Sigmoid colon (tissue), 7 donors: ENCODE data around the gene FEV. TPM values are rescaled to one million over a fixed set of nuclear protein-coding genes. Genes with fewer than 3 reads are reported as not detected.
"Not testable (repeated sequence)": the region's sequence is repeated elsewhere in the genome, so short reads cannot be mapped to it uniquely, and the experiment has no call there.

Experiments
- DNase-seq: peaks from one replicate; pipeline ENCODE4 v3.0.0-alpha.2; 2019
- H3K27ac ChIP-seq, 4 donors: fragments of 200-600 bp; sonication (generic); one replicate each; pipeline ENCODE4 v1.5.1; 2016 to 2019; ENCODE audit warnings: mild to moderate bottlenecking in 1 of 4
- H3K27me3 ChIP-seq, 3 donors: fragments of 200-600 bp; sonication (generic); one replicate each; pipeline ENCODE4 v1.5.1; 2019; ENCODE audit warnings: mild to moderate bottlenecking in 1 of 3
- H3K36me3 ChIP-seq, 4 donors: fragments of 200-600 bp; sonication (generic); one replicate each; pipeline ENCODE4 v1.5.1; 2016 to 2019
- H3K4me1 ChIP-seq, 4 donors: fragments of 200-600 bp; sonication (generic); one replicate each; pipeline ENCODE4 v1.5.1; 2017 to 2019
- H3K4me3 ChIP-seq, 4 donors: fragments of 200-600 bp; sonication (generic); one replicate each; pipeline ENCODE4 v1.5.1; 2017 to 2019; ENCODE audit warnings: mild to moderate bottlenecking in 2 of 4, moderate library complexity in 1 of 4
- H3K9me3 ChIP-seq, 4 donors: fragments of 200-600 bp in 3 of 4; sonication (generic) in 3 of 4; one replicate each; pipeline versions ENCODE4 v1.5.1 to v1.6.1; 2013 to 2019
- CTCF ChIP-seq, 4 experiments: fragments of 450-650 bp in 3 of 4; fragments of 200-600 bp in 1 of 4; IDR thresholded peaks; one replicate each; pipeline ENCODE4 v1.5.1; 2016 to 2019; ENCODE audit warnings: antibody characterized with exemption in 4 of 4, mild to moderate bottlenecking in 3 of 4, moderate library complexity in 2 of 4
- EP300 ChIP-seq, 4 donors: sonication (generic); formaldehyde crosslinking; IDR thresholded peaks; one replicate each; pipeline ENCODE4 v1.6.1; 2017; ENCODE audit warnings: antibody characterized with exemption in 4 of 4
- POLR2A ChIP-seq, 2 donors: fragments of 450-650 bp; IDR thresholded peaks; one replicate each; pipeline ENCODE4 v1.6.1; 2016; ENCODE audit warnings: antibody characterized with exemption in 2 of 2, mild to moderate bottlenecking in 2 of 2, moderate library complexity in 2 of 2
- POLR2AphosphoS5 ChIP-seq, 4 donors: sonication (generic); formaldehyde crosslinking; IDR thresholded peaks; one replicate each; pipeline ENCODE4 v1.6.1; 2017; ENCODE audit warnings: antibody characterized with exemption in 4 of 4
- WGBS, 2 donors: extraction: QIAGEN DNeasy Blood & Tissue Kit; methylation state at CpG; one replicate each; pipeline ENCODE4 v1.1.7; 2013; 5-methylcytosine and 5-hydroxymethylcytosine counted together
- intact Hi-C: fragments of 100-400 bp; cut with DNase I; formaldehyde crosslinking; loops from one replicate; pipeline ENCODE4 v1.15.1; 2023
- polyA plus RNA-seq, 3 donors: library from polyadenylated mRNA; stranded (reverse); fragments of 200-250 nt; gene quantifications; one replicate each; pipeline ENCODE4 v1.2.3, GENCODE V29; 2013
- small RNA-seq, 3 donors: library from RNA; depleted of rRNA; stranded (forward); fragments of <200 nt; gene quantifications; one replicate each; pipeline ENCODE3, GENCODE V24; 2016
- total RNA-seq, 4 donors: library from RNA; depleted of rRNA; stranded (reverse); fragments of >200 nt; gene quantifications; one replicate each; pipeline ENCODE4 v1.1.0, GENCODE V29; 2016
- donor health status: healthy with polysubstance abuse.
- donor health status: Bipolar disorder and iron deficiency.
- donor health status: healthy.

FEV gene
- total and polyA plus RNA-seq, 7 donors = 0.71 to 6.0 (median 0.77) TPM; not detected in 4

GRCh38 chr2:218946621-218947020 is 38.4 kb downstream of the FEV start:
- intact Hi-C loops = no loop called here
- no peaks in the 10 kb centered on the region for H3K36me3 ChIP-seq
- H3K9me3 ChIP-seq = no peaks in the 10 kb centered on the region
- 91 to 96% methylated on average over 1 of the region's 1 CpG for WGBS, 2 donors
- no peak overlapping the region for H3K27ac ChIP-seq
- no peak for TF ChIP-seq EP300 (IDR thresholded peaks at IDR 0.05)
- no peak for TF ChIP-seq CTCF (IDR thresholded peaks at IDR 0.05)
- TF ChIP-seq POLR2AphosphoS5 (IDR thresholded peaks at IDR 0.05) = no peak
- no peak for TF ChIP-seq POLR2A (IDR thresholded peaks at IDR 0.05)
- DNase-seq = no peak
- H3K27me3 ChIP-seq = peaks cover 0 to 59% (median 12%) of the 10 kb centered on the region in 3 donors
- H3K4me1 ChIP-seq = no peaks in the 10 kb centered on the region
- H3K4me3 ChIP-seq = no peak overlapping the region

GRCh38 chr2:218944759-218945404 is 40.1 kb downstream of the FEV start:
- peaks cover 0 to 59% (median 12%) of the 10 kb centered on the region in 3 donors for H3K27me3 ChIP-seq
- no peaks in the 10 kb centered on the region for H3K9me3 ChIP-seq
- no peak overlapping the region for H3K27ac ChIP-seq
- no peak for TF ChIP-seq EP300 (IDR thresholded peaks at IDR 0.05)
- TF ChIP-seq CTCF (IDR thresholded peaks at IDR 0.05) = no peak
- TF ChIP-seq POLR2AphosphoS5 (IDR thresholded peaks at IDR 0.05) = no peak
- no peak for TF ChIP-seq POLR2A (IDR thresholded peaks at IDR 0.05)
- intact Hi-C loops = no loop called here
- no peak overlapping the region for H3K4me3 ChIP-seq
- DNase-seq = no peak
- no peaks in the 10 kb centered on the region for H3K4me1 ChIP-seq
- 72 to 77% methylated on average over 1 of the region's 1 CpG for whole genome bisulfite sequencing, 2 donors
- no peaks in the 10 kb centered on the region for H3K36me3 ChIP-seq

- H3K9me3 ChIP-seq, H3K4me1 ChIP-seq, intact Hi-C loops, H3K36me3 ChIP-seq, H3K27ac ChIP-seq, DNase-seq, H3K4me3 ChIP-seq: not testable (repeated sequence)
- peaks cover 0 to 27% (median 0%) of the 10 kb centered on the region in 3 donors for H3K27me3 ChIP-seq
- WGBS, 2 donors = 95 to 97% methylated on average over 22 to 25 of the region's 25 CpGs
These were observed 53.2 kb downstream of the FEV start for GRCh38 chr2:218931751-218932150.

Small RNA genes lying within 50 kb of the gene (small RNA-seq; reads per million reads assigned to genes)
- 6.1 to 164 (median 65.2) reads per million in 3 donors for gene MIR375

Other genes starting within 250 kb of the FEV start
- gene CYP27A1, start 203.0 kb downstream of the FEV start, total RNA-seq = 10 to 100 TPM; 21.9 to 30.1 (median 25.7) TPM
- gene CYP27A1, start 203.0 kb downstream of the FEV start, polyA plus RNA-seq = 10 to 100 TPM; 13.5 to 17.4 (median 14.6) TPM
- gene PRKAG3, start 153.4 kb downstream of the FEV start, total RNA-seq = not detected
- not detected for gene PRKAG3, start 153.4 kb downstream of the FEV start, polyA plus RNA-seq
- gene WNT6, start 125.4 kb downstream of the FEV start, total RNA-seq = 1 to 10 TPM; 2.6 to 3.9 (median 3.1) TPM
- 1 to 10 TPM in 1 of 3 donors, not detected in 2; 1.5 TPM for gene WNT6, start 125.4 kb downstream of the FEV start, polyA plus RNA-seq
- not detected for gene WNT10A, start 104.3 kb downstream of the FEV start, total RNA-seq
- gene WNT10A, start 104.3 kb downstream of the FEV start, polyA plus RNA-seq = under 1 TPM in 1 of 3 donors, not detected in 2; 0.38 TPM
- under 1 TPM in 2 of 4 donors, not detected in 2; 0.14 to 0.36 TPM for gene CDK5R2, start 25.5 kb downstream of the FEV start, total RNA-seq
- gene CDK5R2, start 25.5 kb downstream of the FEV start, polyA plus RNA-seq = under 1 TPM in 1 of 3 donors, not detected in 2; 0.48 TPM
- not detected for gene CRYBA2, start 8.2 kb upstream of the FEV start, total RNA-seq
- gene CRYBA2, start 8.2 kb upstream of the FEV start, polyA plus RNA-seq = 10 to 100 TPM in 1 of 3 donors, 1 to 10 TPM in 2; 1.4 to 10.8 (median 5.5) TPM
- not detected for gene CFAP65, start 56.3 kb upstream of the FEV start, total RNA-seq
- under 1 TPM; under 0.01 to 0.10 (median under 0.01) TPM for gene CFAP65, start 56.3 kb upstream of the FEV start, polyA plus RNA-seq
- gene IHH, start 75.7 kb upstream of the FEV start, total RNA-seq = not detected
- 10 to 100 TPM; 12.9 to 36.1 (median 21.6) TPM for gene IHH, start 75.7 kb upstream of the FEV start, polyA plus RNA-seq
- 10 to 100 TPM; 15.1 to 22.5 (median 18.4) TPM for gene NHEJ1, start 175.6 kb upstream of the FEV start, total RNA-seq
- gene NHEJ1, start 175.6 kb upstream of the FEV start, polyA plus RNA-seq = 10 to 100 TPM; 23.6 to 60.1 (median 50.2) TPM
- gene SLC23A3, start 184.8 kb upstream of the FEV start, total RNA-seq = 1 to 10 TPM in 1 of 4 donors, under 1 TPM in 3; 0.14 to 3.9 (median 0.67) TPM
- 1 to 10 TPM in 2 of 3 donors, under 1 TPM in 1; 0.60 to 6.5 (median 1.6) TPM for gene SLC23A3, start 184.8 kb upstream of the FEV start, polyA plus RNA-seq
- 10 to 100 TPM; 24.1 to 38.5 (median 34.1) TPM for gene CNPPD1, start 191.7 kb upstream of the FEV start, total RNA-seq
- 10 to 100 TPM; 53.5 to 79.5 (median 59.4) TPM for gene CNPPD1, start 191.7 kb upstream of the FEV start, polyA plus RNA-seq
- gene RETREG2, start 193.1 kb upstream of the FEV start, total RNA-seq = 10 to 100 TPM; 37.3 to 48.2 (median 43.2) TPM
- 10 to 100 TPM; 36.6 to 81.3 (median 43.5) TPM for gene RETREG2, start 193.1 kb upstream of the FEV start, polyA plus RNA-seq
- 10 to 100 TPM; 26.9 to 55.8 (median 45.6) TPM for gene ZFAND2B, start 221.6 kb upstream of the FEV start, total RNA-seq
- gene ZFAND2B, start 221.6 kb upstream of the FEV start, polyA plus RNA-seq = 100 to 1,000 TPM in 1 of 3 donors, 10 to 100 TPM in 2; 52.4 to 103 (median 95.5) TPM
- 10 to 100 TPM; 11.8 to 23.0 (median 16.1) TPM for gene ABCB6, start 233.8 kb upstream of the FEV start, total RNA-seq
- gene ABCB6, start 233.8 kb upstream of the FEV start, polyA plus RNA-seq = 10 to 100 TPM in 1 of 3 donors, 1 to 10 TPM in 1, not detected in 1; 4.8 to 39.3 TPM
- gene ATG9A, start 244.5 kb upstream of the FEV start, total RNA-seq = 10 to 100 TPM; 28.8 to 32.0 (median 29.8) TPM
- 10 to 100 TPM in 2 of 3 donors, 1 to 10 TPM in 1; 7.6 to 40.6 (median 10.2) TPM for gene ATG9A, start 244.5 kb upstream of the FEV start, polyA plus RNA-seq
- 10 to 100 TPM; 28.1 to 52.6 (median 41.1) TPM for gene ANKZF1, start 244.6 kb upstream of the FEV start, total RNA-seq
- 10 to 100 TPM in 1 of 3 donors, 1 to 10 TPM in 2; 9.0 to 36.9 (median 9.7) TPM for gene ANKZF1, start 244.6 kb upstream of the FEV start, polyA plus RNA-seq